Stomach smooth muscle (tissue), 2 donors: Measurements from ENCODE around the gene ADIPOR2.

Source experiments
- H3K27ac ChIP-seq: one replicate; pipeline ENCODE4 v1.7.0; 2013; ENCODE audit warnings: mild to moderate bottlenecking, low read length, inconsistent platforms
- H3K27me3 ChIP-seq, 2 donors: one replicate each; pipeline ENCODE4 v1.7.0; 2013; ENCODE audit warnings: low read length in 2 of 2; ENCODE audit not compliant: insufficient read depth in 2 of 2, control insufficient read depth in 1 of 2
- H3K36me3 ChIP-seq, 2 donors: one replicate each; pipeline ENCODE4 v1.7.0; 2013; ENCODE audit warnings: low read length in 2 of 2; ENCODE audit not compliant: control insufficient read depth in 2 of 2, insufficient read depth in 2 of 2
- H3K4me1 ChIP-seq: one replicate; pipeline ENCODE4 v1.7.0; 2013; ENCODE audit warnings: low read length; ENCODE audit not compliant: control insufficient read depth, insufficient read depth
- H3K4me3 ChIP-seq, 2 donors: one replicate each; pipeline ENCODE4 v1.7.0; 2013; ENCODE audit warnings: low read length in 2 of 2
- H3K9ac ChIP-seq, 2 donors: one replicate each; pipeline ENCODE4 v1.7.0; 2013; ENCODE audit warnings: low read length in 2 of 2, mild to moderate bottlenecking in 1 of 2
- H3K9me3 ChIP-seq, 2 donors: one replicate each; pipeline ENCODE4 v1.7.0; 2013; ENCODE audit warnings: low read length in 2 of 2; ENCODE audit not compliant: control insufficient read depth in 2 of 2
- donor health status: healthy.
- donor health status: Pancreatic carcinoma.

Gene ADIPOR2

GRCh38 chr12:1739368-1739767, 48.5 kb downstream of the ADIPOR2 start:
- H3K36me3 ChIP-seq: no peaks in the 10 kb centered on the region
- no peak overlapping the region for H3K4me3 ChIP-seq
- H3K27me3 ChIP-seq: no peaks in the 10 kb centered on the region
- H3K9me3 ChIP-seq: no peaks in the 10 kb centered on the region
- H3K9ac ChIP-seq: no peak overlapping the region
- no peak overlapping the region for H3K27ac ChIP-seq
- no peaks in the 10 kb centered on the region for H3K4me1 ChIP-seq

- Histone ChIP-seq H3K36me3 (no peaks in the 10 kb centered on the region), H3K4me1 (no peaks in the 10 kb centered on the region), H3K4me3 (no peak overlapping the region), H3K27me3 (no peaks in the 10 kb centered on the region), H3K27ac (no peak overlapping the region), H3K9me3 (no peaks in the 10 kb centered on the region), H3K9ac (no peak overlapping the region)
These were observed 49.5 kb downstream of the ADIPOR2 start for GRCh38 chr12:1740161-1740948.

- H3K36me3 ChIP-seq: no peaks in the 10 kb centered on the region
- no peaks in the 10 kb centered on the region for H3K9me3 ChIP-seq
- no peak overlapping the region for H3K27ac ChIP-seq
- H3K9ac ChIP-seq: no peak overlapping the region
- H3K4me3 ChIP-seq: no peak overlapping the region
- H3K27me3 ChIP-seq: no peaks in the 10 kb centered on the region
- no peaks in the 10 kb centered on the region for H3K4me1 ChIP-seq
These were observed 50.5 kb downstream of the ADIPOR2 start for GRCh38 chr12:1741154-1741949.

GRCh38 chr12:1744932-1745331, 54.1 kb downstream of the ADIPOR2 start:
- peaks cover 0 to 4% of the 10 kb centered on the region in 2 donors for H3K9me3 ChIP-seq
- no peak overlapping the region for H3K9ac ChIP-seq
- H3K4me1 ChIP-seq: no peaks in the 10 kb centered on the region
- no peaks in the 10 kb centered on the region for H3K36me3 ChIP-seq
- no peak overlapping the region for H3K27ac ChIP-seq
- H3K27me3 ChIP-seq: no peaks in the 10 kb centered on the region
- no peak overlapping the region for H3K4me3 ChIP-seq

GRCh38 chr12:1747609-1748008, 56.7 kb downstream of the ADIPOR2 start:
- no peak overlapping the region for H3K27ac ChIP-seq
- H3K27me3 ChIP-seq: no peaks in the 10 kb centered on the region
- no peaks in the 10 kb centered on the region for H3K36me3 ChIP-seq
- H3K4me1 ChIP-seq: no peaks in the 10 kb centered on the region
- peaks cover 0 to 4% of the 10 kb centered on the region in 2 donors for H3K9me3 ChIP-seq
- H3K4me3 ChIP-seq: no peak overlapping the region
- no peak overlapping the region for H3K9ac ChIP-seq

GRCh38 chr12:1749019-1749418, 58.1 kb downstream of the ADIPOR2 start:
- peaks cover 0 to 4% of the 10 kb centered on the region in 2 donors for H3K9me3 ChIP-seq

GRCh38 chr12:1750300-1750699, 59.4 kb downstream of the ADIPOR2 start:
- H3K27ac ChIP-seq: no peak overlapping the region

More at GRCh38 chr12:1749019-1749418, 58.1 kb downstream of the ADIPOR2 start:
- no peak overlapping the region for H3K27ac ChIP-seq
- H3K36me3 ChIP-seq: no peaks in the 10 kb centered on the region
- H3K4me3 ChIP-seq: no peak overlapping the region
- no peaks in the 10 kb centered on the region for H3K27me3 ChIP-seq
- no peak overlapping the region for H3K9ac ChIP-seq
- no peaks in the 10 kb centered on the region for H3K4me1 ChIP-seq

GRCh38 chr12:1758376-1758775, 67.5 kb downstream of the ADIPOR2 start:
- H3K4me3 ChIP-seq: no peak overlapping the region
- no peaks in the 10 kb centered on the region for H3K9me3 ChIP-seq
- no peak overlapping the region for H3K27ac ChIP-seq
- H3K27me3 ChIP-seq: no peaks in the 10 kb centered on the region
- peaks cover 2% of the 10 kb centered on the region for H3K4me1 ChIP-seq
- no peaks in the 10 kb centered on the region for H3K36me3 ChIP-seq
- no peak overlapping the region for H3K9ac ChIP-seq

More at GRCh38 chr12:1750300-1750699, 59.4 kb downstream of the ADIPOR2 start:
- no peaks in the 10 kb centered on the region for H3K4me1 ChIP-seq
- H3K36me3 ChIP-seq: no peaks in the 10 kb centered on the region
- no peaks in the 10 kb centered on the region for H3K27me3 ChIP-seq
- peaks cover 0 to 4% of the 10 kb centered on the region in 2 donors for H3K9me3 ChIP-seq
- no peak overlapping the region for H3K9ac ChIP-seq
- H3K4me3 ChIP-seq: no peak overlapping the region

GRCh38 chr12:1758887-1759286, 68.0 kb downstream of the ADIPOR2 start:
- Histone ChIP-seq H3K27ac (no peak overlapping the region), H3K36me3 (no peaks in the 10 kb centered on the region), H3K9me3 (no peaks in the 10 kb centered on the region), H3K4me3 (no peak overlapping the region), H3K27me3 (no peaks in the 10 kb centered on the region), H3K9ac (no peak overlapping the region), H3K4me1 (peaks cover 2% of the 10 kb centered on the region)

- Histone ChIP-seq H3K9me3 (no peaks in the 10 kb centered on the region), H3K4me3 (no peak overlapping the region), H3K4me1 (peaks cover 2% of the 10 kb centered on the region), H3K27ac (no peak overlapping the region), H3K27me3 (no peaks in the 10 kb centered on the region), H3K9ac (no peak overlapping the region), H3K36me3 (no peaks in the 10 kb centered on the region)
These were observed 69.9 kb downstream of the ADIPOR2 start for GRCh38 chr12:1760566-1761382.
